ENCODE results near the gene KLHL12.
A peak's percentile ranks its signal among the peaks of the same experiment; 100 is the strongest.

The KLHL12 gene

DNA sequence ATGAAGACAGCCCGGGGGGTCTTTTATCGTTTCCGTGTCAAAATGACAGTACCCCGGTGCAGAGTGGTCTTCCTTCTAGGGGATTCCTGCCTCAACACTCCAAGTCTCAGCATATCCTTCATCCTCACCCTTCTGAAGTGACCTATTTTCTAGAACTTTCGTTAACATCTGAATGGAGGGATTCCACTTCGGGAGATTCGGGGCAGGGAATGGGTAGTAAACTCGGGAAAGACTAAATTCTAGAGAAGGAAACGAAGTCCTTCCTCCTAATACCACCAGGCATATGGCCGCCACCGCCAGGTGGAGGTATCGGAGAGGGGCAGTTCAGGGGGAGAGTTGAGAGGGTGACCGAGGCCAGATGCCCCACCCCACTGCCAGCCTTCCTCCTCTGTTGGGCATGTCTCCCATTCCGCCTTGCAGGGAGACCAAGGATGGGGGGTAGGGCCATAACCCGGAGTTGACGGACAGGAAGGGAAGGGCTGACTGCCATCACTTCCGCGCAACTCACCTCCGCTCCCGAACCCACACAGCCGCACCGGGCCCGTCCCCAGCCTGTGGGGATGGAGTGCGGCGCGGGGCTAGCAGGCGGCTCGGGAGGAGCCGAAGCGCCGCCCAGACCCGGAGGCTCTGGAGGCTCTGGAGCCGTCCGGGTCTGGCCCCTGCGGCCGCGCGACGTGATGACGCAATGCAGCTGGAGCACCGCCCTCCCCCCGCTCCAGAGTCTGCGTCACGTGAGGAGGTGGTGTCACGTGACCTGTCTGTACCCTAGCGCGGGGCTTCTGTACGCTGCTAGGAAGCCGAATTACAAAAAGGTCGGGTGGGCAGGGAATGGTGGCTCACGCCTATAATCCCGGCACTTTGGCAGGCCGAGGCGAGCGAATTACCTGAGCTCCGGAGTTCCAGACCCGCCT lies at the start of gene KLHL12:
Gene KLHL12 (minus strand): TSS at position 654 of the 911 bp plus-strand sequence. CDS start 2,072 bp downstream, outside the sequence.
- Mint-ChIP-seq H3K4me3 (peak within 1 kb of the TSS; percentile 95), H3K36me3 (ENCODE audit: low read depth) (peaks cover 13% of the 10 kb centered on the region)

DNA sequence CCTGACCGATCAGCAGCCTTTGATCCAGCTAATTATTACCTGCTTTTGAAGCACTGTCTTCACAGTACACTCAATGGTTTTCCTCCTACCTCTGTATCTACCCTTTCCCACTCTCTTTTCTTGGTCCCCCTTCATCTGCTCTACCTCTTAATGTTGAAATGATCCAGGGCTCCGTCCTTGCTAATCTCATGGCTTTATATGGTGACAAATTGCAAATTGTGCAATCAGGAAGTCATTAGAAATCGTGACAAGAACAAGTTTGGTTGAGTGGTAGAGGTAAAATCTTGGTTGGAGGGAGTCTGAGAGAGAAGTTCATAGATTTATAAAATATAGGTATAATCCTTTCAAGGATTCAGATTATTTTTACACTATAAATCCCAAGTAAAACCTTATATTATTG lies 49.6 kb upstream of the KLHL12 start:
- no peak overlapping the region for H3K27ac Mint-ChIP-seq
- no peaks in the 10 kb centered on the region for H3K36me3 Mint-ChIP-seq (ENCODE audit: low read depth)
- no peaks in the 10 kb centered on the region for H3K9me3 Mint-ChIP-seq
- H3K27me3 Mint-ChIP-seq (ENCODE audit: low read depth), result peaks cover 64% of the 10 kb centered on the region
- H3K4me3 Mint-ChIP-seq, result no peak overlapping the region
- H3K4me1 Mint-ChIP-seq (ENCODE audit: low read depth), result no peaks in the 10 kb centered on the region

More for the DNA sequence above, at the start of gene KLHL12:
- Mint-ChIP-seq H3K4me1 (ENCODE audit: low read depth) (peaks cover 25% of the 10 kb centered on the region), H3K27ac (peak within 1 kb of the TSS; percentile 97), H3K27me3 (ENCODE audit: low read depth) (peaks cover 3% of the 10 kb centered on the region), H3K9me3 (no peaks in the 10 kb centered on the region)

DNA sequence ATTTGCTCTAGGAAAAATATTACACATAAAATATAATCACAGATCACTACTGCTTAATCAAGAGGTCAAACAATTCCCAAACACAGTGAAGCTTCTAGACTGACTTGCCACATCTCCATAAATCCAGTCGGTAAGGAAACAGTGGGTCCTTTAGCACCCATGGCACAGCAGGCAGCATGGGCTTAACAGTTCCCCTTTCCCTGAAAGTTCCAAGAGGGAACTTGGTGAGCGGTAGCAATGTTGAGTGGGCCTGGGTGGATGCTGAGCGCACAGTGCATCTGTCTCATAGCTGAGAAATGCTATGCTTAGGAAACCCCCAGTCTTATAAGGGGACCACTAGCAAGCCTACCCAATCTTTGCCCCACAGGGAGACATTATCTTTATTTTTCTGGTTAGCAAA lies 47.8 kb upstream of the KLHL12 start:
- Mint-ChIP-seq H3K4me1 (ENCODE audit: low read depth) (no peaks in the 10 kb centered on the region), H3K36me3 (ENCODE audit: low read depth) (no peaks in the 10 kb centered on the region), H3K27me3 (ENCODE audit: low read depth) (peaks cover 55% of the 10 kb centered on the region), H3K9me3 (no peaks in the 10 kb centered on the region), H3K4me3 (no peak overlapping the region), H3K27ac (no peak overlapping the region)

DNA sequence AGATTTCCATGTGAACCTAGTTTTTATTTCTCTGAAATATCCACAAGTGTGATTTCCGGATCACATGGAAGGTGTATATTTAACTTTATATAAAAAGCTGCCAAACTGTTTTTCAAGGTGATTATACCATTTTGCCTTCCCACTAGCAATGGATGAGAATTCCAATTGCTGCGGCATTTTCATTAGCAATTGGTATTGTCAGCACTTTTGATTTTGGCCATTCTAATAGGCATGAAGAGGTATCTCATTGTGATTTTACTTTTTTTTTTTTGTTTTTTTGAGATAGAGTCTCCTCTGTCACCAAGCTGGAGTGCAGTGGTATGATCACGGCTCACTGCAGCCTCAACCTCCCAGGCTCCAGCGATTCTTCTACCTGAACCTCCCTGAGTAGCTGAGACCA lies 45.0 kb upstream of the KLHL12 start:
- H3K4me3 Mint-ChIP-seq, result no peak overlapping the region
- peaks cover 31% of the 10 kb centered on the region for H3K27me3 Mint-ChIP-seq (ENCODE audit: low read depth)
- no peak overlapping the region for H3K27ac Mint-ChIP-seq
- peaks cover 15% of the 10 kb centered on the region for H3K4me1 Mint-ChIP-seq (ENCODE audit: low read depth)
- H3K9me3 Mint-ChIP-seq, result no peaks in the 10 kb centered on the region
- no peaks in the 10 kb centered on the region for H3K36me3 Mint-ChIP-seq (ENCODE audit: low read depth)

DNA sequence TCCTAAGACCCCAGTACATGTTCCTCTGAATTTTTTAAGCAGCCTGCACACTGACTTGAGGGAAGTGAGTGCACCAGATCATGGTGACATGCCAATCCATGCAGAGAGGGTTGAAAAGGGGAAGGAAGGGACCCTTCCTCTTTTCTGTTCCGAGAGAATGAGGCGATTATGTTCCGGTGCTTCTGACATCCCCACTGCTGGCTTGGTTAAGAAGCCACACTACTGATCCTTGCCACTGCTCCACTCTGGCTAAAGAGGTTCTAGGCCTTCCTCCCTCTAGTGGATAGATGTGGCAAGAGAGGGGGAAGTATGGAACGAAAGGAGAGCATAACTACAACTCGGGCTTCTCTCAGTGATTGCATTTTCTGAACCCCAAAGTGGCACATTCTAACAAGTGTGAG lies 41.9 kb upstream of the KLHL12 start:
- Mint-ChIP-seq H3K36me3 (ENCODE audit: low read depth) (no peaks in the 10 kb centered on the region), H3K4me1 (ENCODE audit: low read depth) (peaks cover 23% of the 10 kb centered on the region), H3K27me3 (ENCODE audit: low read depth) (peaks cover 12% of the 10 kb centered on the region), H3K27ac (peak overlapping the region; percentile 3), H3K4me3 (no peak overlapping the region), H3K9me3 (no peaks in the 10 kb centered on the region)

DNA sequence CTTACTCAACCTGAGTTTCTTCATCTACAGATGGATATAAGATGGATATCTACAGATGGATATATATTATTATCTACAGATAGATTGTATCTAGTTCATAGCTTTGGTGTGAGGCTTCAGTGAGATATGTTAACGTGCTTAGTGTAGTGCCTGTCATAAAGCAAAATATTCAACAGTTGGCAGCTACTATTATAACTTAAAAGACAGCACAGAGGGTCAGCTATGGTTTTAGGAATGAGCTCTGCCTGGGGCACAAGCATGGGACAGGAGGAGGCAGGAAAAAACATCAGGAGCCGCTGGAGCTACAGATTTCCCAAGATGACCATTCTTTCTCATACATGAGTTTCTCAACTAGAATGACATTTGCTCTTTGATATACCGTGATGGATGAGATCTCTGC lies 41.3 kb upstream of the KLHL12 start:
- Mint-ChIP-seq H3K4me3 (peak overlapping the region; percentile 89), H3K4me1 (ENCODE audit: low read depth) (peaks cover 23% of the 10 kb centered on the region), H3K27me3 (ENCODE audit: low read depth) (peaks cover 7% of the 10 kb centered on the region), H3K36me3 (ENCODE audit: low read depth) (peaks cover 2% of the 10 kb centered on the region), H3K27ac (peak overlapping the region; percentile 81), H3K9me3 (no peaks in the 10 kb centered on the region)

DNA sequence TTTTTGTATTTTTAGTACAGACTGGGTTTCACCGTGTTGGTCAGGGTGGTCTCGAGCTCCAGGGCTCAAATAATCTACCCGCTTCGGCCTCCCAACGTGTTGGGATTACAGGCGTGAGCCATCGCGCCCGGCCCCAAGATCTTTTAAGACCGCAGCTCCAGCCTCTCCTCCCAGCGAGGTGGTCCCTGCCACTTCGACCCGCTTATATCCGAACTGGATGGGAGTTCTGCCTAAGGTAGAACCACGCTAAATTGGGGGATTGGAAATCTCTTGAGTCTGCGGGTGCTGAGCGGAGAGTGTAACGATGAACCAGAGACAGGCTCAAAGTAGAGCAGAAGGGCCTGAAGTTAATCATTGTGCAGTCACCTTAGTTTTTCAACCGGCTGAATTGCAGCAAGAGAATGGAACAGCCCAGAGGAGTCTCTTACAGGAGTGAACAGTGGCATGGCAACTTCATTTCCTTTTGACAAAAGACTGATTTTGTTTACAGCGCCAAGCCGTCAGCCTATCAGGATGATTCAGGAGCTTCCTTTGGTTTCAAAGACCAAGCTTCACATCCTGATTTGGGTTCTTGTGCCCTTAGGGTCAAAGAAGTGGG lies 40.7 kb upstream of the KLHL12 start:
- H3K9me3 Mint-ChIP-seq, result no peaks in the 10 kb centered on the region
- H3K36me3 Mint-ChIP-seq (ENCODE audit: low read depth), result peaks cover 6% of the 10 kb centered on the region
- peak overlapping the region; percentile 89 for H3K4me3 Mint-ChIP-seq
- H3K4me1 Mint-ChIP-seq (ENCODE audit: low read depth), result peaks cover 23% of the 10 kb centered on the region
- H3K27ac Mint-ChIP-seq, result peak overlapping the region; percentile 81
- H3K27me3 Mint-ChIP-seq (ENCODE audit: low read depth), result peaks cover 3% of the 10 kb centered on the region

DNA sequence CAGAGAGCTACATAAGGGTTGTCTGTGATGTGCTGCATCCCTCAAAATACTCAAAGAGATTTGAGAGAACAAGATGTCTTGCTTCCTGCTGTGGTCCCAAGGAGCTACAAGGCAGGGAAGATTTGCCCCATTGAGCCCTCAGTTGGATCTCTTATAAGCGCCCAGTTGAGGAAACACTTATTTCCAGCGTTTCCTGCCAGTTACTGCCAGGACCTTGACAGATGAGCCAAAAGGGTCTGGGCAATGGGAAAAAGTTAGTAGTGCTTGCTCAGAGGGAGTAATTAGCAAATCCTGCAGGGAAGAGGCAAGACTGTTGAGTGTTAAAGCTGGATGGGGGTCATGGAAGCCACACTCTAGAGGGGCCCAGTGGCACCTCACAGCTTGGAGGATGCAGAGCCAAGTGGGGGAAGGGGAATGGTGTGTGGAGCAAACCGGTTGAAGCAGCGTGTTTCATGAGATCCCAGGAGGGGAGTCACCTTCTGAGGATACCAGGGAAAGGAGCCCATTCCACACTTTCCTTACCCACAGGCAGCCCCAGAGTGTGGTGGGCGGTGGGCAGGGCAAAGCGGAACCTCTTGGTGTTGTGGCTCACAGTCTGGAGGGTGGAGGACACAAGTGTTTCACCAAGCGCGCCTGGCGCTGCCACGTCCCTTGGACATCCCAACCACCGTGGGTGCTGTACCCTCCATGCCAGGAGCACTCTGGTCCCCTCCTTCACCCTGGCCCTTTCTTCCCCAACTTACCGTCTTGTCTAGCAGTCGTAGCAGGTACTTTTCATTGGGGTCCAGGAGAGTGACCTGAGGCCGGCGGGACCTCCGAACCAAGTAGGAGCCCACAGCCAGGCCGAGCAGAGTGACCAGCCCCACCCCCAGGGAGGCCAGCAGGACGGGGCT lies 39.2 kb upstream of the KLHL12 start:
- Mint-ChIP-seq H3K4me1 (ENCODE audit: low read depth) (peaks cover 23% of the 10 kb centered on the region), H3K4me3 (peak overlapping the region; percentile 76), H3K9me3 (no peaks in the 10 kb centered on the region), H3K36me3 (ENCODE audit: low read depth) (peaks cover 9% of the 10 kb centered on the region), H3K27ac (peak overlapping the region; percentile 62), H3K27me3 (ENCODE audit: low read depth) (no peaks in the 10 kb centered on the region)

DNA sequence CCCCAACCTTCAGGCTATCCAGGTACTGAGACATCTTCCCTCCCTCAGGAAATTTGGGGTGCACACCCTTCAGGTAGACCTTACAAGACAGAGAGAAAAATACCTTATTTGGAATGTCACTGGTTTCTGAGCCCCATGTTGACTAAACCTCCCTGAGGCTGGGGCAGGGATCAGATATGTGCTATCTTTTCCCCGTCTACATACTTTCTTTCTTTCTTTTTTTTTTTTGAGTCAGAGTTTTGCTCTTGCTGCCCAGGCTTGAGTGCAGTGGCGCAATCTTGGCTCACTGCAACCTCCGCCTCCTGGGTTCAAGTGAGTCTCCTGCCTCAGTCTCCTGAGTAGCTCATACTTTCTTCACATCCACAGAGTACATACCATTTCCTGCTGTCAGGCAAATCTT lies 38.4 kb upstream of the KLHL12 start:
- H3K9me3 Mint-ChIP-seq, result no peaks in the 10 kb centered on the region
- peaks cover 23% of the 10 kb centered on the region for H3K4me1 Mint-ChIP-seq (ENCODE audit: low read depth)
- peak overlapping the region; percentile 36 for H3K27ac Mint-ChIP-seq
- H3K36me3 Mint-ChIP-seq (ENCODE audit: low read depth), result peaks cover 9% of the 10 kb centered on the region
- H3K4me3 Mint-ChIP-seq, result peak overlapping the region; percentile 46
- H3K27me3 Mint-ChIP-seq (ENCODE audit: low read depth), result no peaks in the 10 kb centered on the region

DNA sequence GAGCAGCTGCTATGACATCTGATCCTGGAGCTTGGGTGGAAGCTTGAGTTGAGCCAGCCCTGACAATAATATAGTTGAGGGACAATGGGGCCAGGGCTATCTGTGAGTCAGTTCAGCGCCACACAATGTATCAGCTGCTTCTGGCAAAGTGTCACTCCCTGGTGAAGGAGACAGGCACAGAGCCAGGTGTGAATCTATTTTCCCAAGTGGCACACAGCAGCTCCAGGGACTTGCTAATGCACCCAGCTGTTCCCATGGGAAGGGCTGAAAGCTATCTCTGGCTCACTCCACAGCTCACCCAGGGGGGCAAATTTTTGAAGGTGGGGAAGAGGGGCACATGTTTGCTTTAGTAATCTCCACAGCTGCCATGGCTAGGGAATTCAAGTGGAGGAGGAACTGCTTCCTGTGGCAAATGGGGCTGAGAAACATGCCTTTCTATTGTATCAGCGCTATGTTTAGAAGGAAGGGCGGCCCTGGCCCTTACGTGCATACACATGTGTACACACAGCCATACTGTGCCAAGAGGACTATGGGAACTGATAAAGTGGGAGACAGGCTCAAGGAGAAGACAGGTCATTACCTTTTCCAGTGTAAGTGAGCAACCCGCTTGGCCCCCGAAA lies 37.9 kb upstream of the KLHL12 start:
- Mint-ChIP-seq H3K27ac (no peak overlapping the region), H3K4me1 (ENCODE audit: low read depth) (peaks cover 23% of the 10 kb centered on the region), H3K27me3 (ENCODE audit: low read depth) (no peaks in the 10 kb centered on the region), H3K9me3 (no peaks in the 10 kb centered on the region), H3K36me3 (ENCODE audit: low read depth) (peaks cover 9% of the 10 kb centered on the region), H3K4me3 (peak overlapping the region; percentile 46)

DNA sequence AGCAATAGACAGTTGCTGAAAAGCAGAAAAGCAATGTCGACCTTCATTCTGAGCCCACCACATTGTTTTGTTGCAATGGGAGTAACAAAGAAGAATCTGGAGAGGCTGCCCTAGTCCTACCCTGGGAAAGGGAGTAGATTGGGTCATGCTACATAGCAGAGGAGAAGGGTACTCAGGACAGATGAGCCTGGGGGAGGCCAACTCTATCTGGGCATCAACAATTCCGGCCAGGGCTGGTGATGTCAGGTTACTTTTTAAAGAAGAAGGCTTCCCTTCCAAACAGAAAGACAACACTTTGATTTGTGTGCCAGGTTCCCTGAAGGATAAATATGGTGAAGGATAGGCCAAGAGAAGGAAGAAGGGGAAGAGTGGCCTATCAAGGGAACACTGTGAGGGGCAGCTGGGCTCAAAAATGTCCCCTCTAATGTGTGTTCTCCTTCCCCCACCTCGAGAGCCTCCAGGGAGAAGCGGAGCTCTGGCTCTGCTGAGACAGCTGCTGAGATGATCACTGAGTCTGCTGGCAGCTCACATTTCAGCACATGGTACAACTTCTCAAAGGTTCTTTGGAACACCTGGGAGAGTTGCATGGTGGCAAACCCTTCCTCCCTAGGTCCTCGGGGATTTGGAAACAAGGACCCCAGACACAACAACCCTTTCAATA lies 34.3 kb upstream of the KLHL12 start:
- no peak overlapping the region for H3K4me3 Mint-ChIP-seq
- no peak overlapping the region for H3K27ac Mint-ChIP-seq
- no peaks in the 10 kb centered on the region for H3K9me3 Mint-ChIP-seq
- H3K4me1 Mint-ChIP-seq (ENCODE audit: low read depth), result peaks cover 26% of the 10 kb centered on the region
- H3K36me3 Mint-ChIP-seq (ENCODE audit: low read depth), result peaks cover 10% of the 10 kb centered on the region
- H3K27me3 Mint-ChIP-seq (ENCODE audit: low read depth), result no peaks in the 10 kb centered on the region

DNA sequence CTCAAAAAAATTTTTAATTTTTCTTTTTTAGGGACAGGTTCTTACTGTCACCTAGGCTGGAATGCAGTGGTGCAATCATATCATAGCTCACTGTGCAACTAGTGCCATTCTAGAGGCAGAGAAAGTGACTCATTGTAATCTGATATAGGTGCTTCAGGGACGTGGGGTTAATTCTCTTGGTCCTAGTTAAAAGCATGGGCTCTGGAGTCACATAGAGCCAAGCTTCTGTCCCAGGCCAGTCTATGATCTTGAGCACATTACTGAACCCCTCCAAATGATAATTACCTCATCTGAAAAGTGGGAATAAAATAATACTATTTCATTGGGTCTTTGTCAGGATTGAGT lies 32.2 kb upstream of the KLHL12 start:
- peaks cover 23% of the 10 kb centered on the region for H3K4me1 Mint-ChIP-seq (ENCODE audit: low read depth)
- no peak overlapping the region for H3K27ac Mint-ChIP-seq
- H3K27me3 Mint-ChIP-seq (ENCODE audit: low read depth), result no peaks in the 10 kb centered on the region
- peaks cover 13% of the 10 kb centered on the region for H3K36me3 Mint-ChIP-seq (ENCODE audit: low read depth)
- no peak overlapping the region for H3K4me3 Mint-ChIP-seq
- no peaks in the 10 kb centered on the region for H3K9me3 Mint-ChIP-seq

DNA sequence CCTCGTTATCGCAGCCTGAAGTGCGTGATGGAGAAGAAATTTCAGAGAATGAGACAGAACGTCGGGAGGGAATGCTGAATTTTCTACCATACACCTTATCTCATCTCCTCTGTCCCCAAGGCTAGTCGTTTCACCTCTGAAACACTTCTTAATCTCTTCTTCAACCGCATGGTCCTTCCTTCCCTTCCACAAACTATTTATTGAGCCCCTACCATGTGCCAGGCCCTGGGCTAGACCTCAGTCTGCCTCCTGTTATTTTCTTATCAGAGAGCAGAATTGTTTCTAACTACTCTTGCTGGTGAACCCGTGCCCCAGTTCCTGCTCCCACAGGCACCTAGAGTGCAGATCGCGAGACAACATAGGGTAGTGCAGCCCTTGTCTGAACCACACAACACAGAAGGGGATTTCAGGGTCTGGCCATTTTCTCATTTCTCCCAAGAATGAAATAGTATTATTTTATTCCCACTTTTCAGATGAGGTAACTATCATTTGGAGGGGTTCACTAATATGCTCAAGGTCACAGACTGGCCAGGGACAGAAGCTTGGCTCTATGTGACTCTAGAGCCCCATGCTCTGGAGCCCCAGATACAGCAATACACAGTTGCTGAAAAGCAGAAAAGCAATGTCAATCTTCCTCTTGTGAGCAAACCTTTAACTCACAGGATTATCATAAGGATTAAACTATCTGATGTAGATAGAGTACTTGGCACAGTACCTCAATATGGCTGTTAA lies 31.7 kb upstream of the KLHL12 start:
- H3K4me3 Mint-ChIP-seq, result peak overlapping the region; percentile 87
- no peaks in the 10 kb centered on the region for H3K27me3 Mint-ChIP-seq (ENCODE audit: low read depth)
- peak overlapping the region; percentile 83 for H3K27ac Mint-ChIP-seq
- H3K36me3 Mint-ChIP-seq (ENCODE audit: low read depth), result peaks cover 15% of the 10 kb centered on the region
- no peaks in the 10 kb centered on the region for H3K9me3 Mint-ChIP-seq
- peaks cover 26% of the 10 kb centered on the region for H3K4me1 Mint-ChIP-seq (ENCODE audit: low read depth)

Data from T-helper 1 cell treated with Interleukin-12 subunit alpha and Interleukin-12 subunit beta and Interleukin-4 antibody, amounts not matched to agents 30 μg/mL and 1 μg/mL, for 36 hours (primary cell).